ENCODE results near the gene SCMH1. TPM values are rescaled to one million over a fixed set of nuclear protein-coding genes. Genes with fewer than 3 reads are reported as not detected.

Gene SCMH1
- total and polyA plus RNA-seq, 2 of the 4 experiments (the other 2 are of a cell fraction) = 9.0 to 19.4 TPM

DNA sequence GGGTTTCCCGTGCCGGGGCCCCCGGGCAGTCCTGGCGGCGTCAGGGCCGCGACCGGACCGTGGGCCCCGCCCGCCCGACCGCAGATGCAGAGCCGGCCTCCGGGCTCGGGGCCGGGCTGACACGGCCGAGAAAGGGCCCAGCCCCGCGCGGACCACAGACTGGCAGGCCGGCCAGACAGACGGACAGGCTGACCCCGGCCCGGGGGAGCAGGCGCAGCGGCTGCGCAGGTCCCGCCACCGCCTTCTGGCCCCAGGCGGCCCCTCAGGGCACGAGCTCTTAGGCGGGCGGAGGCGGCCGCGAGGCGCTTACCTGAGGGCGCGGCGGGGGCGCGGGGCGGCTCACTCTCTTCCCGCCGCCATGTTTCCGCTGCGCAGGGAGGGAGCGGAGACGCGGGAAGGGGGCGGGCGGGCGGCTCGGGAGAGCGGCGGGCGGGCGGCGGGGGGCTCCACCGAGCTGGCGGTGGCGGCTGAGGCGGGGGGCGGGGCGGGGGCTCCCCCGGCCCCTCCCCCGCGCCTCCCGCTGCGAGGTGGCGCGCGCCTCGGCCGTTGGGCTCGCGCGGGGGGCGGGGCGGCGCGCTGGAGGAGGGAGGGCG is at the start of gene SCMH1 (continued):
- TF ChIP-seq, protein P1, sequence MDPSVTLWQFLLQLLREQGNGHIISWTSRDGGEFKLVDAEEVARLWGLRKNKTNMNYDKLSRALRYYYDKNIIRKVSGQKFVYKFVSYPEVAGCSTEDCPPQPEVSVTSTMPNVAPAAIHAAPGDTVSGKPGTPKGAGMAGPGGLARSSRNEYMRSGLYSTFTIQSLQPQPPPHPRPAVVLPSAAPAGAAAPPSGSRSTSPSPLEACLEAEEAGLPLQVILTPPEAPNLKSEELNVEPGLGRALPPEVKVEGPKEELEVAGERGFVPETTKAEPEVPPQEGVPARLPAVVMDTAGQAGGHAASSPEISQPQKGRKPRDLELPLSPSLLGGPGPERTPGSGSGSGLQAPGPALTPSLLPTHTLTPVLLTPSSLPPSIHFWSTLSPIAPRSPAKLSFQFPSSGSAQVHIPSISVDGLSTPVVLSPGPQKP (IDR thresholded peaks at IDR 0.05; ENCODE audit: borderline replicate concordance, low read depth, low read length) = no peak

DNA sequence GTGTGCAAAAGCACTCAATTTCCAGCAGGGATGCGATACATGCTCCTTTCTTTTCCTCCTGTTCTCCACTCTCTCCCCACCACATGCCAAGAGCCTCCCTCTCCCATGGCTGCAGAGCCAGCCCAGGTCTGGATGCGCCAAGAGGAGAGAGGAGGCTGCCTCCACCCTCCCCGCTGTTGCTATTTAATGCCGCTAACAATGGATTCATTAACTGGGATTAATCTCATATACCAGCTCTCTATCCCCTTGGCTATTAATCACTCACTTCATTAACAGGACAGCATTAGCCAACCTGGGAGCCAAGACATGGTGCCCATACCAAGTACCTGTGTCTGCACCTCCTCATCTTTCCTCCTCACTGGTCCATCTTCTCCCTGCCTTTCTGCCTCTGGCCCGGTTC is 49.1 kb upstream of the SCMH1 start:
- CTCF ChIA-PET = no interaction called here

More for the DNA sequence above, 49.1 kb upstream of the SCMH1 start:
- POLR2A ChIA-PET (ENCODE audit: unreplicated experiment) = no interaction called here
- H4K5ac ChIP-seq (ENCODE audit: low read depth, low read length) = no peak overlapping the region
- no peaks in the 10 kb centered on the region for H3K9me3 ChIP-seq (ENCODE audit: control insufficient read depth, insufficient read depth, low read length)
- H3K27ac ChIP-seq (ENCODE audit: insufficient read depth, low read length) = no peak overlapping the region
- no TSS peak for BruUV-seq (replicated peaks)
- no peak overlapping the region for H2BK120ac ChIP-seq (ENCODE audit: low read depth, low read length)
- no peaks in the 10 kb centered on the region for H3K4me1 ChIP-seq (ENCODE audit: control insufficient read depth, insufficient read depth, low read length)
- no peak overlapping the region for H3K4me3 ChIP-seq (ENCODE audit: insufficient read depth, low read depth, low read length)
- no peak for DNase-seq
- no peak overlapping the region for H2BK5ac ChIP-seq (ENCODE audit: low read depth, low read length, poor library complexity, severe bottlenecking)
- no peak overlapping the region for H4K91ac ChIP-seq (ENCODE audit: insufficient read depth, low read depth, low read length)
- no peak overlapping the region for H2AFZ ChIP-seq (replicated peaks; ENCODE audit: low read length, poor library complexity)
- H4K8ac ChIP-seq (ENCODE audit: low read depth in 2 of 2, low read length in 2 of 2) = no peak overlapping the region
- no peak overlapping the region for H3K56ac ChIP-seq (ENCODE audit: extremely low read depth, insufficient read depth, low read length)
- no peak overlapping the region for H2AK9ac ChIP-seq (replicated peaks; ENCODE audit: low read depth, low read length, poor library complexity)
- no peaks in the 10 kb centered on the region for H3K79me1 ChIP-seq (ENCODE audit: low read depth in 1 of 2, low read length in 2 of 2)
- no peak overlapping the region for H3K4me2 ChIP-seq (ENCODE audit: low read depth, low read length)
- dilution Hi-C loops (cut with HindIII; ENCODE audit: low sequenced_read_pairs, unreplicated experiment) = no loop called here
- in situ Hi-C loops (cut with MboI; ENCODE audit: low sequenced_read_pairs) = no loop called here
- no peak overlapping the region for H3K18ac ChIP-seq (ENCODE audit: low read depth, low read length)
- intact Hi-C loops (cut with micrococcal nuclease) = no loop called here
- no peak for ATAC-seq (ENCODE audit: low read depth)
- no peak overlapping the region for H3K23ac ChIP-seq (ENCODE audit: low read depth, low read length)
- H3K9me1 ChIP-seq (ENCODE audit: insufficient read depth, low read length) = no peaks in the 10 kb centered on the region
- no peak overlapping the region for H3K4ac ChIP-seq (ENCODE audit: low read depth, low read length)
- H2AK5ac ChIP-seq (ENCODE audit: low read depth, low read length) = no peak overlapping the region
- peaks cover 55% of the 10 kb centered on the region for H3K27me3 ChIP-seq (ENCODE audit: control insufficient read depth, insufficient read depth, low read length)
- no peaks in the 10 kb centered on the region for H4K20me1 ChIP-seq (ENCODE audit: insufficient read depth, low read length)
- no peak overlapping the region for H3K14ac ChIP-seq (replicated peaks; ENCODE audit: low read depth, low read length)
- H2BK15ac ChIP-seq (ENCODE audit: low read depth, low read length) = no peak overlapping the region
- no peak overlapping the region for H3K9ac ChIP-seq (ENCODE audit: low read depth, low read length)
- 37% methylated on average over 3 of the region's 5 CpGs; no CpG with 5 or more reads in 1 of the 2 experiments for WGBS, 2 experiments (ENCODE audit: extremely low coverage in 2 of 2, insufficient read length in 1 of 2)
- no peak overlapping the region for H2BK20ac ChIP-seq (ENCODE audit: low read depth, low read length)
- H3K36me3 ChIP-seq (ENCODE audit: control insufficient read depth, insufficient read depth, low read length) = no peaks in the 10 kb centered on the region
- TF ChIP-seq RFX5 (IDR thresholded peaks at IDR 0.05; ENCODE audit: low read depth, low read length) (no peak), CHD1 (IDR thresholded peaks at IDR 0.05; ENCODE audit: low read depth, low read length) (no peak), POLR2A (IDR thresholded peaks at IDR 0.05; ENCODE audit: low read depth, low read length) (no peak), RCOR1 (IDR thresholded peaks at IDR 0.05; ENCODE audit: insufficient replicate concordance, low read length) (no peak), MAZ (IDR thresholded peaks at IDR 0.05; ENCODE audit: borderline replicate concordance, low read depth, low read length) (no peak), RAD21 (IDR thresholded peaks at IDR 0.05; ENCODE audit: low read length) (no peak), FOS (IDR thresholded peaks at IDR 0.05; ENCODE audit: low read depth, low read length) (no peak)
- TF ChIP-seq, protein P2, sequence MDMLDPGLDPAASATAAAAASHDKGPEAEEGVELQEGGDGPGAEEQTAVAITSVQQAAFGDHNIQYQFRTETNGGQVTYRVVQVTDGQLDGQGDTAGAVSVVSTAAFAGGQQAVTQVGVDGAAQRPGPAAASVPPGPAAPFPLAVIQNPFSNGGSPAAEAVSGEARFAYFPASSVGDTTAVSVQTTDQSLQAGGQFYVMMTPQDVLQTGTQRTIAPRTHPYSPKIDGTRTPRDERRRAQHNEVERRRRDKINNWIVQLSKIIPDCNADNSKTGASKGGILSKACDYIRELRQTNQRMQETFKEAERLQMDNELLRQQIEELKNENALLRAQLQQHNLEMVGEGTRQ (IDR thresholded peaks at IDR 0.05; ENCODE audit: low read depth, low read length) = no peak
- TF ChIP-seq, protein P3, sequence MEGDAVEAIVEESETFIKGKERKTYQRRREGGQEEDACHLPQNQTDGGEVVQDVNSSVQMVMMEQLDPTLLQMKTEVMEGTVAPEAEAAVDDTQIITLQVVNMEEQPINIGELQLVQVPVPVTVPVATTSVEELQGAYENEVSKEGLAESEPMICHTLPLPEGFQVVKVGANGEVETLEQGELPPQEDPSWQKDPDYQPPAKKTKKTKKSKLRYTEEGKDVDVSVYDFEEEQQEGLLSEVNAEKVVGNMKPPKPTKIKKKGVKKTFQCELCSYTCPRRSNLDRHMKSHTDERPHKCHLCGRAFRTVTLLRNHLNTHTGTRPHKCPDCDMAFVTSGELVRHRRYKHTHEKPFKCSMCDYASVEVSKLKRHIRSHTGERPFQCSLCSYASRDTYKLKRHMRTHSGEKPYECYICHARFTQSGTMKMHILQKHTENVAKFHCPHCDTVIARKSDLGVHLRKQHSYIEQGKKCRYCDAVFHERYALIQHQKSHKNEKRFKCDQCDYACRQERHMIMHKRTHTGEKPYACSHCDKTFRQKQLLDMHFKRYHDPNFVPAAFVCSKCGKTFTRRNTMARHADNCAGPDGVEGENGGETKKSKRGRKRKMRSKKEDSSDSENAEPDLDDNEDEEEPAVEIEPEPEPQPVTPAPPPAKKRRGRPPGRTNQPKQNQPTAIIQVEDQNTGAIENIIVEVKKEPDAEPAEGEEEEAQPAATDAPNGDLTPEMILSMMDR (conservative IDR thresholded peaks at IDR 0.05; ENCODE audit: low read depth, low read length) = no peak

Measured in IMR-90 (cell line).